HFFc6 (cell line): ENCODE results near the gene RNF186. TPM values are rescaled to one million over a fixed set of nuclear protein-coding genes. Genes with fewer than 3 reads are reported as not detected.

Experiments
- DNase-seq: peaks from one replicate; pipeline ENCODE4 v3.0.0-alpha.2; 2018
- H3K27ac Mint-ChIP-seq: 2 replicates; pipeline ENCODE4 v1.8.0; 2020; ENCODE audit warnings: mild to moderate bottlenecking, mixed read lengths
- H3K27me3 Mint-ChIP-seq: 2 replicates; pipeline ENCODE4 v1.8.0; 2021; ENCODE audit warnings: mild to moderate bottlenecking, moderate library complexity, mixed read lengths; ENCODE audit not compliant: insufficient read depth
- H3K36me3 Mint-ChIP-seq: 2 replicates; pipeline ENCODE4 v1.8.0; 2021; ENCODE audit warnings: low read depth, mixed read lengths
- H3K4me1 Mint-ChIP-seq: 2 replicates; pipeline ENCODE4 v1.8.0; 2020; ENCODE audit warnings: low read depth, mixed read lengths
- H3K4me3 Mint-ChIP-seq: 2 replicates; pipeline ENCODE4 v1.8.0; 2020; ENCODE audit warnings: mild to moderate bottlenecking, moderate library complexity, mixed read lengths
- H3K9me3 Mint-ChIP-seq: 2 replicates; pipeline ENCODE4 v1.8.0; 2020; ENCODE audit warnings: mild to moderate bottlenecking, mixed read lengths
- CTCF ChIP-seq: fragments of 200-600 bp; sonication (generic); IDR thresholded peaks from 2 replicates; pipeline ENCODE4 v1.5.0; 2021; ENCODE audit warnings: antibody characterized with exemption, mild to moderate bottlenecking
- total RNA-seq, 6 experiments: library from RNA; stranded (reverse); fragmentation: NEBNext Ultra II Directional; extraction: Animal tissue kit (Norgen Biotek cat#: 25700); gene quantifications; 2 replicates in 1 of 6; 3 replicates in 5 of 6; pipeline ENCODE4 v1.2.3, GENCODE V29; 2021

The RNF186 gene
- total RNA-seq, 6 experiments from 2014 or later = not detected

GRCh38 chr1:19804831-19805251 is 10.2 kb downstream of the RNF186 start:
- DNase-seq = no peak
- no peak for TF ChIP-seq CTCF
- Mint-ChIP-seq H3K4me1 (peaks cover 18% of the 10 kb centered on the region), H3K27me3 (peaks cover 6% of the 10 kb centered on the region), H3K9me3 (peaks cover 5% of the 10 kb centered on the region; the same call in 1 of the 2 replicates), H3K27ac (no peak overlapping the region), H3K4me3 (no peak overlapping the region), H3K36me3 (peaks cover 5% of the 10 kb centered on the region; the same call in 1 of the 2 replicates)

- Mint-ChIP-seq H3K27me3 (peaks cover 4% of the 10 kb centered on the region), H3K4me1 (peaks cover 34% of the 10 kb centered on the region), H3K9me3 (no peaks in the 10 kb centered on the region), H3K36me3 (peaks cover 2% of the 10 kb centered on the region; the same call in 1 of the 2 replicates), H3K4me3 (no peak overlapping the region), H3K27ac (no peak overlapping the region)
- no peak for TF ChIP-seq CTCF
- no peak for DNase-seq
Observed at GRCh38 chr1:19802269-19802668, 12.8 kb downstream of the RNF186 start.

- Mint-ChIP-seq H3K27me3 (peaks cover 4% of the 10 kb centered on the region), H3K4me1 (peaks cover 38% of the 10 kb centered on the region), H3K27ac (peak overlapping the region; percentile 91), H3K4me3 (peak overlapping the region; percentile 85), H3K36me3 (peaks cover 12% of the 10 kb centered on the region; the same call in 1 of the 2 replicates), H3K9me3 (no peaks in the 10 kb centered on the region)
- TF ChIP-seq CTCF = no peak
- peak; percentile 85 for DNase-seq
Observed at GRCh38 chr1:19800076-19800804, 14.8 kb downstream of the RNF186 start.

GRCh38 chr1:19799230-19800075 is 15.6 kb downstream of the RNF186 start, which contains the start of gene TMCO4:
Gene TMCO4 (minus strand): TSS chr1:19799916. CDS start chr1:19780758, 19,158 bp downstream.
- Mint-ChIP-seq H3K4me1 (peaks cover 38% of the 10 kb centered on the region), H3K27ac (peak within 1 kb of the TSS; percentile 91), H3K4me3 (peak within 1 kb of the TSS; percentile 86), H3K36me3 (peaks cover 18% of the 10 kb centered on the region), H3K27me3 (peaks cover under 1% of the 10 kb centered on the region), H3K9me3 (no peaks in the 10 kb centered on the region)
- TF ChIP-seq CTCF = peak; percentile 70
- DNase-seq = peak; percentile 20

GRCh38 chr1:19798486-19799229 is 16.4 kb downstream of the RNF186 start:
- Mint-ChIP-seq H3K27me3 (no peaks in the 10 kb centered on the region; the same call in none of the 2 replicates), H3K36me3 (peaks cover 20% of the 10 kb centered on the region), H3K27ac (peak overlapping the region; percentile 82), H3K9me3 (no peaks in the 10 kb centered on the region), H3K4me1 (peaks cover 38% of the 10 kb centered on the region), H3K4me3 (peak overlapping the region; percentile 86)
- no peak for TF ChIP-seq CTCF
- no peak for DNase-seq
